Measurements from ENCODE around the gene C1orf35. TPM values are rescaled to one million over a fixed set of nuclear protein-coding genes. Genes with fewer than 3 reads are reported as not detected.

C1orf35 gene
- total and polyA plus RNA-seq, 2 experiments from 2014 or later: 14.0 to 67.6 TPM

DNA sequence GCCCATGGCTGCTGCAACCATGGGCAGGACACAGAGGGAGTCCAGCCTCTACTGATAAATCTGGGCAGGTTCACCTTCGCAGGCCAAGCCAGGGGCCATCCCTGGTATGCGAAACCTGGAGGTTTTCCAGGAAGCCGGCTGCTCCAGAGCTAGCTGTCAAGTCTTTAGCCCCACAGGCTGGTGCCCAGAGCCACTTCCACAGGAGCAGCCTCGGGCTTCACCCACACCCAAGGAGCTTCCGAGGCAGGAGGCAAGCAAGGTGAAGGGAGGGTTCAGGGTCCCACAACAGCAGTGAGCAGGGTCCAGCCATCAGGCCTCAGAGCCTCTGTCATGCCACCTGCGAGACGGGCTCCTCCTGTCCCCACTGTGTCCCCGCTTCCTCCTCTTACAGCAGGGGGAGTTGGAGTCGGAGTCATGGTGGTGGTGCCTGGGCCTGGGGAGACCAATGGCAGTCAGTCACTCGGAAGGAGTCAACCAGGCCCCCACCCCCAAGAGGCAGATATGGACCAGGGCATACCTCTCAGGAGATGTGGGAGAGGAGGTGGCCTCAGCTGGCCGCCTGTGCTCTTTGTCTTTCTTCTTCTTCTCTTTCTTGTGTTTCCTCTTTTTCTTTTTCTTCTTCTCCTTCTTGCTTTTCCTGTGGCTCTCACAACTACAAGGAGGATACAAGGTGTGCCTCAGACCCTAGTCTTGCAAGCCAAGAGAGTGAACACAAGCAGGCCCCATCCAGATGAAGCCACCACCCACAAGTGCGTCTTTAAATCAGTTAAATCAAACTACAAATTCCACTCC lies 2.1 kb downstream of the C1orf35 start:
- peak overlapping the region; percentile 92 for H3K4me3 Mint-ChIP-seq
- Histone ChIP-seq H3K4me3 (no peak overlapping the region), H2AFZ (no peak overlapping the region), H3K36me3 (ENCODE audit: insufficient read depth) (peaks cover 3% of the 10 kb centered on the region; the same call in 1 of the 2 replicates), H3K27me3 (ENCODE audit: insufficient read depth) (no peaks in the 10 kb centered on the region), H3F3A (replicated peaks; ENCODE audit: low read depth) (0 out of 2 replicates have a peak, but pooled peaks cover 2% of the 10 kb centered on the region), H3K4me2 (peak overlapping the region; percentile 86; the same call in 1 of the 2 replicates), H3K9me2 (ENCODE audit: insufficient read depth) (no peaks in the 10 kb centered on the region), H3K79me2 (replicated peaks; ENCODE audit: insufficient read depth) (peaks cover 9% of the 10 kb centered on the region), H4K20me1 (replicated peaks; ENCODE audit: insufficient read depth) (peaks cover 7% of the 10 kb centered on the region; the same call in 1 of the 2 replicates), H3K4me1 (ENCODE audit: insufficient read depth) (0 out of 2 replicates have a peak, but pooled peaks cover 3% of the 10 kb centered on the region), H3K27ac (ENCODE audit: low read depth) (no peak overlapping the region)
- H3K4me1 Mint-ChIP-seq: peaks cover 8% of the 10 kb centered on the region; the same call in 1 of the 3 replicates
- peaks cover 23% of the 10 kb centered on the region for H3K27me3 Mint-ChIP-seq (ENCODE audit: insufficient read depth, low read depth, poor library complexity)
- H3K36me3 Mint-ChIP-seq (ENCODE audit: low read depth): peaks cover 41% of the 10 kb centered on the region
- no peak for DNase-seq (ENCODE audit: low spot score)
- TF ChIP-seq, protein P1, sequence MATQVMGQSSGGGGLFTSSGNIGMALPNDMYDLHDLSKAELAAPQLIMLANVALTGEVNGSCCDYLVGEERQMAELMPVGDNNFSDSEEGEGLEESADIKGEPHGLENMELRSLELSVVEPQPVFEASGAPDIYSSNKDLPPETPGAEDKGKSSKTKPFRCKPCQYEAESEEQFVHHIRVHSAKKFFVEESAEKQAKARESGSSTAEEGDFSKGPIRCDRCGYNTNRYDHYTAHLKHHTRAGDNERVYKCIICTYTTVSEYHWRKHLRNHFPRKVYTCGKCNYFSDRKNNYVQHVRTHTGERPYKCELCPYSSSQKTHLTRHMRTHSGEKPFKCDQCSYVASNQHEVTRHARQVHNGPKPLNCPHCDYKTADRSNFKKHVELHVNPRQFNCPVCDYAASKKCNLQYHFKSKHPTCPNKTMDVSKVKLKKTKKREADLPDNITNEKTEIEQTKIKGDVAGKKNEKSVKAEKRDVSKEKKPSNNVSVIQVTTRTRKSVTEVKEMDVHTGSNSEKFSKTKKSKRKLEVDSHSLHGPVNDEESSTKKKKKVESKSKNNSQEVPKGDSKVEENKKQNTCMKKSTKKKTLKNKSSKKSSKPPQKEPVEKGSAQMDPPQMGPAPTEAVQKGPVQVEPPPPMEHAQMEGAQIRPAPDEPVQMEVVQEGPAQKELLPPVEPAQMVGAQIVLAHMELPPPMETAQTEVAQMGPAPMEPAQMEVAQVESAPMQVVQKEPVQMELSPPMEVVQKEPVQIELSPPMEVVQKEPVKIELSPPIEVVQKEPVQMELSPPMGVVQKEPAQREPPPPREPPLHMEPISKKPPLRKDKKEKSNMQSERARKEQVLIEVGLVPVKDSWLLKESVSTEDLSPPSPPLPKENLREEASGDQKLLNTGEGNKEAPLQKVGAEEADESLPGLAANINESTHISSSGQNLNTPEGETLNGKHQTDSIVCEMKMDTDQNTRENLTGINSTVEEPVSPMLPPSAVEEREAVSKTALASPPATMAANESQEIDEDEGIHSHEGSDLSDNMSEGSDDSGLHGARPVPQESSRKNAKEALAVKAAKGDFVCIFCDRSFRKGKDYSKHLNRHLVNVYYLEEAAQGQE (IDR thresholded peaks at IDR 0.05; ENCODE audit: unreplicated experiment): no peak
- TF ChIP-seq EZH2 (IDR thresholded peaks at IDR 0.05; ENCODE audit: low read depth, unreplicated experiment): no peak
- TF ChIP-seq EZH2phosphoT487 (IDR thresholded peaks at IDR 0.05; ENCODE audit: unreplicated experiment): no peak
- no peak for TF ChIP-seq NANOG (IDR thresholded peaks at IDR 0.05; ENCODE audit: borderline replicate concordance)
- no peak for TF ChIP-seq ZNF331 (CRISPR knock-in tag; IDR thresholded peaks at IDR 0.05; ENCODE audit: low read depth)
- no peak for TF ChIP-seq STAT1 (IDR thresholded peaks at IDR 0.05; ENCODE audit: unreplicated experiment)
- no peak for ATAC-seq
- H3K9me3 Mint-ChIP-seq: no peaks in the 10 kb centered on the region; the same call in 2 of the 3 replicates
- H3K27ac Mint-ChIP-seq: no peak overlapping the region

DNA sequence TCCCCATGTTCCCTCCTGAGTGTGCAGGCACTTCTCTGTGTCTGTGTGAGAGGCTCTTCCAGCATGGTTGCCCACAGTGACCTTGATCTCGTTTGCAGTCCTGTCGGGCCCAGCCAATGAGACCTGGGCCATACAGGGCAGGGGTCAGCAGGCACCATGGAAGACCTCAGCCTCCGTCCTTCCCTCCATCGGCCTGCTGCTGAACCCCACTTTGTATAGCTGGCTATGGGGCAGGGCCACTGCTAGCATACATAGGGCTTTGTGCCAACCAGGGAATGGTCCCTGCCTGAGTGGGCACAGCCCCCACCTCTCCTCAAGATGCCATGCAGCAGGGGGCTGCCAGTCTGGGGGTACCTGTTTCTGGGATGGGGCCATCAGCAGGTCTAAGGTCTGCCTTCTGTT lies 3.8 kb downstream of the C1orf35 start:
- Histone ChIP-seq H3K4me3 (no peak overlapping the region), H3K4me2 (no peak overlapping the region), H3K27me3 (ENCODE audit: insufficient read depth) (no peaks in the 10 kb centered on the region), H3K9me2 (ENCODE audit: insufficient read depth) (no peaks in the 10 kb centered on the region), H3K4me1 (ENCODE audit: insufficient read depth) (0 out of 2 replicates have a peak, but pooled peaks cover 3% of the 10 kb centered on the region), H2AFZ (no peak overlapping the region), H3F3A (replicated peaks; ENCODE audit: low read depth) (no peaks in the 10 kb centered on the region), H3K36me3 (ENCODE audit: insufficient read depth) (peaks cover 3% of the 10 kb centered on the region; the same call in 1 of the 2 replicates), H4K20me1 (replicated peaks; ENCODE audit: insufficient read depth) (peaks cover 23% of the 10 kb centered on the region), H3K27ac (ENCODE audit: low read depth) (no peak overlapping the region), H3K79me2 (replicated peaks; ENCODE audit: insufficient read depth) (peaks cover 26% of the 10 kb centered on the region)
- TF ChIP-seq EZH2phosphoT487 (IDR thresholded peaks at IDR 0.05; ENCODE audit: unreplicated experiment) (no peak), NANOG (IDR thresholded peaks at IDR 0.05; ENCODE audit: borderline replicate concordance) (no peak)
- TF ChIP-seq, protein P2, sequence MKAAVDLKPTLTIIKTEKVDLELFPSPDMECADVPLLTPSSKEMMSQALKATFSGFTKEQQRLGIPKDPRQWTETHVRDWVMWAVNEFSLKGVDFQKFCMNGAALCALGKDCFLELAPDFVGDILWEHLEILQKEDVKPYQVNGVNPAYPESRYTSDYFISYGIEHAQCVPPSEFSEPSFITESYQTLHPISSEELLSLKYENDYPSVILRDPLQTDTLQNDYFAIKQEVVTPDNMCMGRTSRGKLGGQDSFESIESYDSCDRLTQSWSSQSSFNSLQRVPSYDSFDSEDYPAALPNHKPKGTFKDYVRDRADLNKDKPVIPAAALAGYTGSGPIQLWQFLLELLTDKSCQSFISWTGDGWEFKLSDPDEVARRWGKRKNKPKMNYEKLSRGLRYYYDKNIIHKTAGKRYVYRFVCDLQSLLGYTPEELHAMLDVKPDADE (IDR thresholded peaks at IDR 0.05): no peak
- Mint-ChIP-seq H3K4me3 (no peak overlapping the region), H3K9me3 (peaks cover 8% of the 10 kb centered on the region), H3K36me3 (ENCODE audit: low read depth) (peaks cover 56% of the 10 kb centered on the region), H3K27me3 (ENCODE audit: insufficient read depth, low read depth, poor library complexity) (peaks cover 25% of the 10 kb centered on the region), H3K4me1 (peaks cover 12% of the 10 kb centered on the region), H3K27ac (no peak overlapping the region)
- DNase-seq (ENCODE audit: low spot score) (no peak), ATAC-seq (no peak)
